K562 (cell line): ENCODE data around the gene B9D2. TPM values are rescaled to one million over a fixed set of nuclear protein-coding genes. Genes with fewer than 3 reads are reported as not detected.

ENCODE experiments used
- ATAC-seq: fragments of 200-7000 bp; cut with Tn5 transposase; 3 replicates; pipeline ENCODE4 v1.9.1; 2020; ENCODE audit warnings: moderate library complexity
- BruUV-seq: library from RNA; stranded (reverse); fragments of 400-500 nt; replicated peaks from 2 replicates; lab custom pipeline; 2021; lab: Mats Ljungman, UMichigan
- CTCF ChIA-PET: fragments of 300-600 bp; formaldehyde crosslinking; extraction: SDS; loops from one replicate; lab custom pipeline; 2021; ENCODE audit warnings: low intra/inter-chr PET ratio; lab: Yijun Ruan, JAX
- POLR2A ChIA-PET: fragments of 300-600, 350-650 bp; sonication (Branson Sonifier 250); formaldehyde crosslinking; extraction: SDS; loops from one replicate; lab custom pipeline; 2021; ENCODE audit warnings: antibody characterized with exemption, inconsistent platforms; lab: Yijun Ruan, JAX
- DNase-seq, 4 experiments: peaks; one replicate each; pipeline versions ENCODE4 v3.0.0 to v3.0.0-alpha.2; 2011 to 2018; ENCODE audit warnings: low spot score in 3 of 4, mixed read lengths in 3 of 4; ENCODE audit errors: extremely low read depth in 1 of 4
- FAIRE-seq: peaks from 2 replicates; lab custom pipeline; 2011; peaks lifted over from hg19 to GRCh38; lab: Jason Lieb, UNC
- H2AFZ ChIP-seq: 2 replicates; pipeline ENCODE4 v1.6.0; 2011; ENCODE audit warnings: low read depth, low read length, control low read depth, inconsistent platforms
- H3K27ac ChIP-seq: fragments of 200-600 bp; 3 replicates; pipeline ENCODE4 v1.8.0; 2011; ENCODE audit warnings: low read depth, mild to moderate bottlenecking, control low read depth, inconsistent platforms, low read length, moderate library complexity, mixed read lengths; ENCODE audit errors: extremely low read depth
- H3K27me3 ChIP-seq, 2 experiments: fragments of 300-600 bp in 1 of 2; 2 replicates in 1 of 2; 3 replicates in 1 of 2; pipeline versions ENCODE4 v1.6.0 to v1.8.0; 2011; ENCODE audit warnings: inconsistent platforms in 2 of 2, low read length in 2 of 2, mild to moderate bottlenecking in 1 of 2, mixed read lengths in 1 of 2, moderate library complexity in 1 of 2; ENCODE audit not compliant: control insufficient read depth in 2 of 2, insufficient read depth in 2 of 2
- H3K36me3 ChIP-seq: fragments of 300-600 bp; 3 replicates; pipeline ENCODE4 v1.8.0; 2011; ENCODE audit warnings: mild to moderate bottlenecking, low read length, inconsistent platforms; ENCODE audit not compliant: control insufficient read depth, insufficient read depth
- H3K4me1 ChIP-seq, 2 experiments: fragments of 200-600 bp in 1 of 2; replicated peaks in 1 of 2; 2 replicates in 1 of 2; 3 replicates in 1 of 2; pipeline versions ENCODE4 v1.5.1 to v1.8.0; 2011; ENCODE audit warnings: inconsistent platforms in 2 of 2, low read length in 2 of 2, mild to moderate bottlenecking in 1 of 2, mixed read lengths in 1 of 2, moderate library complexity in 1 of 2; ENCODE audit not compliant: control insufficient read depth in 2 of 2, insufficient read depth in 2 of 2
- H3K4me2 ChIP-seq: 2 replicates; pipeline ENCODE4 v1.6.1; 2011; ENCODE audit warnings: low read length, control low read depth, inconsistent platforms, mixed read lengths; ENCODE audit not compliant: insufficient read depth
- H3K4me3 ChIP-seq: fragments of 200-600 bp; sonication (generic), shearing (Covaris generic); 2 replicates; pipeline ENCODE4 v1.5.1; 2016; ENCODE audit warnings: control low read depth, inconsistent platforms
- H3K79me2 ChIP-seq: fragments of 200-600 bp; 3 replicates; pipeline ENCODE4 v1.8.0; 2011; ENCODE audit warnings: low read length, inconsistent platforms; ENCODE audit not compliant: control insufficient read depth, insufficient read depth
- H3K9ac ChIP-seq, 2 experiments: 2 replicates each; pipeline versions ENCODE4 v1.6.0 to v1.6.1; 2011; ENCODE audit warnings: low read depth in 2 of 2, low read length in 2 of 2, control low read depth in 1 of 2, inconsistent platforms in 1 of 2, mild to moderate bottlenecking in 1 of 2, mixed read lengths in 1 of 2; ENCODE audit not compliant: insufficient read depth in 1 of 2
- H3K9me1 ChIP-seq: one replicate; pipeline ENCODE4 v1.6.0; 2011; ENCODE audit warnings: inconsistent platforms, mild to moderate bottlenecking, low read length, moderate library complexity; ENCODE audit not compliant: control insufficient read depth, insufficient read depth
- H3K9me3 ChIP-seq: replicated peaks from 2 replicates; pipeline ENCODE4 v1.5.1; 2011; ENCODE audit warnings: low read depth, low read length, inconsistent platforms; ENCODE audit not compliant: control insufficient read depth, insufficient read depth
- H4K20me1 ChIP-seq: replicated peaks from 2 replicates; pipeline ENCODE4 v1.6.1; 2011; ENCODE audit warnings: low read length, inconsistent platforms, mixed read lengths; ENCODE audit not compliant: control insufficient read depth, insufficient read depth
- BRD9 ChIP-seq: fragments of 450-650 bp; IDR thresholded peaks from 2 replicates; pipeline ENCODE4 v1.6.1; 2018; ENCODE audit warnings: low read depth; ENCODE audit not compliant: partially characterized antibody
- CBFA2T3 ChIP-seq: fragments of 450-650 bp; IDR thresholded peaks from 2 replicates; pipeline ENCODE4 v1.6.1; 2017
- JUNB ChIP-seq: fragments of 450-650 bp; formaldehyde crosslinking; conservative IDR thresholded peaks from 2 replicates; pipeline ENCODE4 v1.4.0; 2020; ENCODE audit warnings: mild to moderate bottlenecking
- KLF16 ChIP-seq: IDR thresholded peaks from 2 replicates; pipeline ENCODE4 v1.6.1; 2016; ENCODE audit warnings: antibody characterized with exemption
- KLF6 ChIP-seq: fragments of 250-450 bp; sonication (Bioruptor Pico); IDR thresholded peaks from 2 replicates; pipeline ENCODE4 v1.4.0; 2020; ENCODE audit warnings: mild to moderate bottlenecking, moderate library complexity, borderline replicate concordance
- MAFG ChIP-seq: fragments of 450-650 bp; conservative IDR thresholded peaks from 2 replicates; pipeline ENCODE4 v1.6.1; 2016; ENCODE audit warnings: missing genetic modification characterization, missing compliant biosample characterization
- MCM2 ChIP-seq: fragments of 450-650 bp; IDR thresholded peaks from 2 replicates; pipeline ENCODE4 v1.6.1; 2017; ENCODE audit warnings: low read depth, mild to moderate bottlenecking
- MYC ChIP-seq, 2 experiments: fragments of 250-450 bp in 1 of 2; sonication (Bioruptor Pico) in 1 of 2; IDR thresholded peaks; 2 replicates each; pipeline versions ENCODE4 v1.5.1 to v1.6.1; 2012 to 2021; ENCODE audit warnings: low read depth in 2 of 2, borderline replicate concordance in 1 of 2, improper control_type of control experiment in 1 of 2, low read length in 1 of 2, mild to moderate bottlenecking in 1 of 2, moderate library complexity in 1 of 2
- POLR2B ChIP-seq: fragments of 450-650 bp; IDR thresholded peaks from 2 replicates; pipeline ENCODE4 v1.6.1; 2018; ENCODE audit warnings: low read depth; ENCODE audit not compliant: partially characterized antibody
- SMARCA4 ChIP-seq: fragments of 450-650 bp; IDR thresholded peaks from 2 replicates; pipeline ENCODE4 v1.6.1; 2016
- ZBTB8A ChIP-seq: fragments of 450-650 bp; IDR thresholded peaks from 2 replicates; pipeline ENCODE4 v1.6.1; 2018; ENCODE audit warnings: mild to moderate bottlenecking, moderate library complexity; ENCODE audit not compliant: partially characterized antibody
- ZC3H11A ChIP-seq: IDR thresholded peaks from 2 replicates; pipeline ENCODE4 v1.6.1; 2012; ENCODE audit warnings: low read depth, low read length, improper control_type of control experiment
- ZNF274 ChIP-seq: IDR thresholded peaks from 2 replicates; pipeline ENCODE4 v1.6.1; 2011; ENCODE audit warnings: low read depth, mild to moderate bottlenecking, low read length, moderate library complexity, borderline replicate concordance
- WGBS: fragments of 100-300 bp; shearing (Covaris generic); methylation state at CpG from one replicate; pipeline ENCODE4 v1.1.6; 2016; ENCODE audit warnings: low coverage, mixed read lengths; ENCODE audit not compliant: insufficient coverage; ENCODE audit errors: missing lambda C conversion rate; 5-methylcytosine and 5-hydroxymethylcytosine counted together
- in situ Hi-C: fragments of 300-500 bp; cut with MboI; formaldehyde crosslinking; loops from 4 replicates; pipeline ENCODE4 v1.15.0; 2018; ENCODE audit warnings: inconsistent platforms, mixed read lengths
- intact Hi-C: fragments of 100-400 bp; cut with micrococcal nuclease; formaldehyde crosslinking; loops from 2 replicates; pipeline ENCODE4 v1.14.2; 2022
- polyA plus RNA-seq, 8 experiments: library from polyadenylated mRNA; depleted of rRNA in 4 of 8; stranded (reverse) in 5 of 8; unstranded in 3 of 8; fragments of >200 nt; fragmentation: Nextera tagmentation in 2 of 8; fragmentation: Illumina TruSeq in 1 of 8; extraction: Ambion mirVana in 2 of 8; extraction: Trizol in 1 of 8; gene quantifications; 2 replicates each; pipeline versions ENCODE4 v1.2.1 to v1.2.3, GENCODE V29; 2011 to 2014; ENCODE audit warnings: inconsistent platforms in 1 of 8, missing spikeins in 1 of 8
- total RNA-seq, 7 experiments: library from RNA; depleted of rRNA in 6 of 7; stranded (reverse); fragments of >200 nt in 6 of 7; fragmentation: Illumina TruSeq in 2 of 7; extraction: Trizol in 2 of 7; gene quantifications; 2 replicates each; pipeline versions ENCODE4 v1.2.1 to v1.2.3, GENCODE V29; 2011 to 2021; ENCODE audit warnings: low replicate concordance in 1 of 7
- TF ChIP-seq, protein P1 (sequence below): fragments of 450-650 bp; formaldehyde crosslinking; IDR thresholded peaks from 2 replicates; pipeline ENCODE4 v1.4.0; 2022; ENCODE audit warnings: missing genetic modification characterization
- TF ChIP-seq, protein P2 (sequence below): fragments of 450-650 bp; IDR thresholded peaks from 2 replicates; pipeline ENCODE4 v1.6.1; 2017; ENCODE audit warnings: antibody characterized with exemption

B9D2 gene
- total and polyA plus RNA-seq, 9 of the 15 experiments (the other 6 are each of a cell fraction or from before 2014, with no cell fraction given), result 0.83 to 6.9 (median 2.8) TPM

DNA sequence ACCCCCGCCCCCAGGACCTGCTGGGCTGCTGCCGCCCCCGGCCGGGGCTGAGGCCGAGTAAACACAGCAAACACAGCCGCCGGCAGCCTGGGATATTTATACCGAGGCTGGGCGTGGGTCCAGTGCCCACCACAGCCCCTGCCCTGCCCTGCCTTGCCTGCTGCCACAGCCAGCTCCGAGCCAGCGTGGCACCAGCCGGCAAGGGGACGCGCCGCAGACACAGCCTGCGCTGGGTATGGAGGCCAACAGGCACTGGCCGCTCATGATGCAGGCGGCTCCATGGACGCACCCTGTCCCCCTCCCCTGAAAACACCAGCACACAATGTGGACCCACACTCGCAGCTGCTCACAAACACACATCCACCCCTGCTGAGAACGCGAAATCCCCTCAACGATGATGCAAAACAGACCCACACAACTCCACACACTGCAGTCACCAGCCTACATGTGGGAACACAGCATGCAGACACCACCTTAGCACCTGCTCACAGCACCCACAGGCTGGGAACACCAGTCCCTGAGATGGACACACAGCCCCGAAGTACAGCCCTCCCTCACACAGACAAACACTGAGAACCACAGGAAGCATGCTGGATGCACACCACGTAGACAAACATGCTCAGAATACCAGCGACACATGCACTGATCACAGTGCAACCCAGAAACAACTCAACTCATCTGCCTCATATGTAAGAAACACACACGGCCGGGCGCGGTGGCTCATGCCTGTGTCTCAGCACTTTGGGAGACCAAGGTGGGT is 37.8 kb downstream of the B9D2 start:
- BruUV-seq, result no TSS peak
- H3K27ac ChIP-seq, result peak overlapping the region; percentile 95; the same call in 2 of the 3 replicates
- no peaks in the 10 kb centered on the region for H3K27me3 ChIP-seq
- CTCF ChIA-PET, result no interaction called here
- ATAC-seq, result no peak
- intact Hi-C loops (loop anchor here (10.0 kb wide), 1 partner anchor 239 kb away; no protein-coding TSS in a partner anchor), in situ Hi-C loops (no loop called here)
- 75% methylated on average over 26 of the region's 30 CpGs for WGBS
- peaks cover 9% of the 10 kb centered on the region for H3K9me1 ChIP-seq
- peaks cover 65 to 72% of the 10 kb centered on the region in 2 experiments for H3K4me1 ChIP-seq
- H3K36me3 ChIP-seq, result peaks cover 73% of the 10 kb centered on the region
- peak in 1 of 4 experiments; percentile 33 for DNase-seq
- H3K4me3 ChIP-seq, result no peak overlapping the region
- POLR2A ChIA-PET, result interaction anchor here (0.9 to 1.4 kb wide), 3 partner anchors 15 to 25 kb away, joined by 3 to 4 read pairs (median 4); partner anchors contain the start of gene CCDC97
- peak overlapping the region in 1 of 2 experiments; percentile 81; a peak in 3 of 4 replicates for H3K9ac ChIP-seq
- H3K4me2 ChIP-seq, result peak overlapping the region; percentile 74
- H3K79me2 ChIP-seq, result peaks cover 50% of the 10 kb centered on the region
- H3K9me3 ChIP-seq, result no peaks in the 10 kb centered on the region
- H4K20me1 ChIP-seq, result peaks cover 3% of the 10 kb centered on the region
- peak; percentile 65 for FAIRE-seq
- H2AFZ ChIP-seq, result no peak overlapping the region
- no peak for TF ChIP-seq JUNB (CRISPR knock-in tag)
- TF ChIP-seq KLF6, result no peak
- TF ChIP-seq BRD9, result no peak
- no peak for TF ChIP-seq ZBTB8A
- no peak for TF ChIP-seq ZNF274
- TF ChIP-seq ZC3H11A, result no peak
- no peak for TF ChIP-seq MAFG
- TF ChIP-seq MYC (IDR thresholded peaks at IDR 0.05; ENCODE audit: low read depth, low read length), result no peak
- TF ChIP-seq MYC (CRISPR knock-in tag; IDR thresholded peaks at IDR 0.05; ENCODE audit: borderline replicate concordance, low read depth), result no peak
- peak; percentile 21 for TF ChIP-seq POLR2B
- no peak for TF ChIP-seq SMARCA4
- TF ChIP-seq, protein P1, sequence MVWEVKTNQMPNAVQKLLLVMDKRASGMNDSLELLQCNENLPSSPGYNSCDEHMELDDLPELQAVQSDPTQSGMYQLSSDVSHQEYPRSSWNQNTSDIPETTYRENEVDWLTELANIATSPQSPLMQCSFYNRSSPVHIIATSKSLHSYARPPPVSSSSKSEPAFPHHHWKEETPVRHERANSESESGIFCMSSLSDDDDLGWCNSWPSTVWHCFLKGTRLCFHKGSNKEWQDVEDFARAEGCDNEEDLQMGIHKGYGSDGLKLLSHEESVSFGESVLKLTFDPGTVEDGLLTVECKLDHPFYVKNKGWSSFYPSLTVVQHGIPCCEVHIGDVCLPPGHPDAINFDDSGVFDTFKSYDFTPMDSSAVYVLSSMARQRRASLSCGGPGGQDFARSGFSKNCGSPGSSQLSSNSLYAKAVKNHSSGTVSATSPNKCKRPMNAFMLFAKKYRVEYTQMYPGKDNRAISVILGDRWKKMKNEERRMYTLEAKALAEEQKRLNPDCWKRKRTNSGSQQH (CRISPR knock-in tag), result no peak
- TF ChIP-seq KLF16, result no peak
- TF ChIP-seq, protein P2, sequence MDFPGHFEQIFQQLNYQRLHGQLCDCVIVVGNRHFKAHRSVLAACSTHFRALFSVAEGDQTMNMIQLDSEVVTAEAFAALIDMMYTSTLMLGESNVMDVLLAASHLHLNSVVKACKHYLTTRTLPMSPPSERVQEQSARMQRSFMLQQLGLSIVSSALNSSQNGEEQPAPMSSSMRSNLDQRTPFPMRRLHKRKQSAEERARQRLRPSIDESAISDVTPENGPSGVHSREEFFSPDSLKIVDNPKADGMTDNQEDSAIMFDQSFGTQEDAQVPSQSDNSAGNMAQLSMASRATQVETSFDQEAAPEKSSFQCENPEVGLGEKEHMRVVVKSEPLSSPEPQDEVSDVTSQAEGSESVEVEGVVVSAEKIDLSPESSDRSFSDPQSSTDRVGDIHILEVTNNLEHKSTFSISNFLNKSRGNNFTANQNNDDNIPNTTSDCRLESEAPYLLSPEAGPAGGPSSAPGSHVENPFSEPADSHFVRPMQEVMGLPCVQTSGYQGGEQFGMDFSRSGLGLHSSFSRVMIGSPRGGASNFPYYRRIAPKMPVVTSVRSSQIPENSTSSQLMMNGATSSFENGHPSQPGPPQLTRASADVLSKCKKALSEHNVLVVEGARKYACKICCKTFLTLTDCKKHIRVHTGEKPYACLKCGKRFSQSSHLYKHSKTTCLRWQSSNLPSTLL, result no peak
- no peak for TF ChIP-seq MCM2
- TF ChIP-seq CBFA2T3, result no peak
